ENCODE data around the gene OR10H4. TPM values are rescaled to one million over a fixed set of nuclear protein-coding genes. Genes with fewer than 3 reads are reported as not detected.
"Not testable (repeated sequence)": the region's sequence is repeated elsewhere in the genome, so short reads cannot be mapped to it uniquely, and the experiment has no call there.

Gene OR10H4
- total RNA-seq, 1 donor from 2014 or later = not detected

DNA sequence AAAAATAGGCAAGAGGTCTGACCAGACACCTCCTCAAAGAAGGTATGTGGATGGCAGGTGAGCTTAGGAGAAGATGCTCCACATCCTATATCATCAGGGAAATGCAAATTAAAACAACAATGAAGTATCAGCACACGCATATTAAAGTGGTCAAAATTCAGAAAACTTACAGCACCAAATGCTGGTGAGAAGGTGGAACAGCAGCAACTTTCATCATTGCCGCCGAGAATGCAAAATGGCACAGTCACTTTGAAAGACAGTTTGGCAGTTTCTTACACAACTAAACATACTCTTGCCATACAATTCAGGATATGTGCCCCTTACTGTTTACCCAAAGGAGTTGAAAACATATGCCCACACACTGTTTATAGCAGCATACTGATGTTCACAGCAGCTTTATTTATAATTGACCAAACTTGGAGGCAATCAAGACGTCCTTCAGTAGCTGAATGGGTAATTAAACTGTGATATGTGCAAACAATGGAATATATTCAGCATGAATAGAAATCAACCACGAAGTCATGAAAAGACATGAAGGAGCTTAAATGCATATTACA, 22.5 kb downstream of the OR10H4 start:
- H3K36me3 Mint-ChIP-seq (ENCODE audit: low read depth, unreplicated experiment) = no peaks in the 10 kb centered on the region
- Histone ChIP-seq H3K36me3 (ENCODE audit: insufficient read depth, low read length) (no peaks in the 10 kb centered on the region), H4K20me1 (ENCODE audit: insufficient read depth, low read length) (no peaks in the 10 kb centered on the region), H3K9ac (ENCODE audit: low read length) (no peak overlapping the region), H3K4me2 (ENCODE audit: low read length) (no peak overlapping the region), H3K4me3 (ENCODE audit: insufficient read depth, low read depth, low read length) (no peak overlapping the region), H2AFZ (ENCODE audit: low read depth, low read length) (no peak overlapping the region), H3K27me3 (ENCODE audit: insufficient read depth, low read length) (no peaks in the 10 kb centered on the region), H3K4me1 (ENCODE audit: insufficient read depth, low read length) (no peaks in the 10 kb centered on the region), H3K9me3 (ENCODE audit: insufficient read depth, low read depth, low read length) (no peaks in the 10 kb centered on the region), H3K79me2 (ENCODE audit: insufficient read depth, low read length) (no peaks in the 10 kb centered on the region), H3K27ac (ENCODE audit: low read depth, low read length) (no peak overlapping the region)
- FAIRE-seq (no peak), DNase-seq (ENCODE audit: low read depth) (no peak)
- no peak overlapping the region for H3K27ac Mint-ChIP-seq (ENCODE audit: unreplicated experiment)
- H3K4me3 Mint-ChIP-seq (ENCODE audit: unreplicated experiment) = no peak overlapping the region
- H3K27me3 Mint-ChIP-seq (ENCODE audit: low read depth, unreplicated experiment) = peaks cover 2% of the 10 kb centered on the region
- peaks cover 4% of the 10 kb centered on the region for H3K9me3 Mint-ChIP-seq (ENCODE audit: unreplicated experiment)
- H3K4me1 Mint-ChIP-seq (ENCODE audit: low read depth, unreplicated experiment) = no peaks in the 10 kb centered on the region
- TF ChIP-seq, protein P1, sequence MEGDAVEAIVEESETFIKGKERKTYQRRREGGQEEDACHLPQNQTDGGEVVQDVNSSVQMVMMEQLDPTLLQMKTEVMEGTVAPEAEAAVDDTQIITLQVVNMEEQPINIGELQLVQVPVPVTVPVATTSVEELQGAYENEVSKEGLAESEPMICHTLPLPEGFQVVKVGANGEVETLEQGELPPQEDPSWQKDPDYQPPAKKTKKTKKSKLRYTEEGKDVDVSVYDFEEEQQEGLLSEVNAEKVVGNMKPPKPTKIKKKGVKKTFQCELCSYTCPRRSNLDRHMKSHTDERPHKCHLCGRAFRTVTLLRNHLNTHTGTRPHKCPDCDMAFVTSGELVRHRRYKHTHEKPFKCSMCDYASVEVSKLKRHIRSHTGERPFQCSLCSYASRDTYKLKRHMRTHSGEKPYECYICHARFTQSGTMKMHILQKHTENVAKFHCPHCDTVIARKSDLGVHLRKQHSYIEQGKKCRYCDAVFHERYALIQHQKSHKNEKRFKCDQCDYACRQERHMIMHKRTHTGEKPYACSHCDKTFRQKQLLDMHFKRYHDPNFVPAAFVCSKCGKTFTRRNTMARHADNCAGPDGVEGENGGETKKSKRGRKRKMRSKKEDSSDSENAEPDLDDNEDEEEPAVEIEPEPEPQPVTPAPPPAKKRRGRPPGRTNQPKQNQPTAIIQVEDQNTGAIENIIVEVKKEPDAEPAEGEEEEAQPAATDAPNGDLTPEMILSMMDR (IDR thresholded peaks at IDR 0.05; ENCODE audit: insufficient read depth, low read depth, low read length) = no peak
- no peak for TF ChIP-seq EZH2 (IDR thresholded peaks at IDR 0.05; ENCODE audit: insufficient read depth, low read length)

DNA sequence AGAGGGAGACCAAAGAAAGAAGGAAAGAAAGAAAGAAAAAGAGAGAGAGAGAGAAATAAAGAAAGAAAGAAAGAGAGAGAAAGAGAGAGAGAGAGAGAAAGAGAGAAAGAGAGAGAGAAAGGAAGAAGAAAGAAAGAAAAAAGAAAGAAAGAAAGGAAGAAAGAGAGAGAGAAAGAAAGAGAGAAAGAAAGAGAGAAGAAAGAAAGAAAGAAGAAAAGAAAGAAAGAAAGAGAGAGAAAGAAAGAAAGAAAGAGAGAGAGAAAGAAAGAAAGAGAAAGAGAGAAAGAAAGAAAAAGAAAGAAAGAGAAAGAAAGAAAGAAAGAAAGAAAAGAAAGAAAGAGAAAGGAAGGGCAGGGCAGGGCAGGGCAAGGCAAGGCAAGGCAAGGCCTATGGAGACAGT, 23.2 kb downstream of the OR10H4 start:
- H4K20me1 ChIP-seq (ENCODE audit: insufficient read depth, low read length); H3K4me3 ChIP-seq (ENCODE audit: insufficient read depth, low read depth, low read length); H3K27me3 ChIP-seq (ENCODE audit: insufficient read depth, low read length); DNase-seq (ENCODE audit: low read depth); FAIRE-seq; H3K36me3 Mint-ChIP-seq (ENCODE audit: low read depth, unreplicated experiment); H3K27ac ChIP-seq (ENCODE audit: low read depth, low read length); H3K9ac ChIP-seq (ENCODE audit: low read length); H3K9me3 Mint-ChIP-seq (ENCODE audit: unreplicated experiment); H3K27me3 Mint-ChIP-seq (ENCODE audit: low read depth, unreplicated experiment); H3K4me3 Mint-ChIP-seq (ENCODE audit: unreplicated experiment); H3K4me2 ChIP-seq (ENCODE audit: low read length); H3K9me3 ChIP-seq (ENCODE audit: insufficient read depth, low read depth, low read length); H2AFZ ChIP-seq (ENCODE audit: low read depth, low read length); H3K4me1 ChIP-seq (ENCODE audit: insufficient read depth, low read length); H3K36me3 ChIP-seq (ENCODE audit: insufficient read depth, low read length); H3K4me1 Mint-ChIP-seq (ENCODE audit: low read depth, unreplicated experiment); H3K27ac Mint-ChIP-seq (ENCODE audit: unreplicated experiment); H3K79me2 ChIP-seq (ENCODE audit: insufficient read depth, low read length): not testable (repeated sequence)

DNA sequence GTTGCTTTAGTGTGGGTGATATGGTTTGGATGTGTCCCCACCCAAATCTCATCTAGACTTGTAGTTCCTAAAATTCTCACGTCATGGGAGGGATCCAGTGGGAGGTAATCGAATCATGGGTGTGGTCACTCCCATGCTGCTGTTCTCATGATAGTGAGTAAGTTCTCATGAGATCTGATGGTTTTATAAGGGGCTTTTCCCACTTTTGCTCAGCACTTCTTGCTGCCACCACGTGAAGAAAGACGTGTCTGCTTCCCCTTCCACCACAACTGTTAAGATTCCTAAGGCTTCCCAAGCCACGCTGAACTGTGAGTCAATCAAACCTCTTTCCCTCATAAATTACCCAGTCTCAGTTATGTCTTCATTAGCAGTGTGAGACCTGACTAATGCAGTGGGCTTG, 26.0 kb downstream of the OR10H4 start:
- Mint-ChIP-seq H3K4me3 (ENCODE audit: unreplicated experiment) (no peak overlapping the region), H3K9me3 (ENCODE audit: unreplicated experiment) (peaks cover 6% of the 10 kb centered on the region)
- FAIRE-seq = no peak

More for the DNA sequence above, 26.0 kb downstream of the OR10H4 start:
- no peaks in the 10 kb centered on the region for H4K20me1 ChIP-seq (ENCODE audit: insufficient read depth, low read length)
- no peak overlapping the region for H3K4me3 ChIP-seq (ENCODE audit: insufficient read depth, low read depth, low read length)
- H3K27ac ChIP-seq (ENCODE audit: low read depth, low read length) = no peak overlapping the region
- no peak for DNase-seq (ENCODE audit: low read depth)
- Mint-ChIP-seq H3K27me3 (ENCODE audit: low read depth, unreplicated experiment) (peaks cover 2% of the 10 kb centered on the region), H3K27ac (ENCODE audit: unreplicated experiment) (no peak overlapping the region), H3K4me1 (ENCODE audit: low read depth, unreplicated experiment) (no peaks in the 10 kb centered on the region), H3K36me3 (ENCODE audit: low read depth, unreplicated experiment) (no peaks in the 10 kb centered on the region)
- no peak overlapping the region for H2AFZ ChIP-seq (ENCODE audit: low read depth, low read length)
- H3K9me3 ChIP-seq (ENCODE audit: insufficient read depth, low read depth, low read length) = peaks cover 5% of the 10 kb centered on the region
- H3K9ac ChIP-seq (ENCODE audit: low read length) = no peak overlapping the region
- H3K79me2 ChIP-seq (ENCODE audit: insufficient read depth, low read length) = no peaks in the 10 kb centered on the region
- H3K36me3 ChIP-seq (ENCODE audit: insufficient read depth, low read length) = no peaks in the 10 kb centered on the region
- H3K27me3 ChIP-seq (ENCODE audit: insufficient read depth, low read length) = no peaks in the 10 kb centered on the region
- no peak overlapping the region for H3K4me2 ChIP-seq (ENCODE audit: low read length)
- no peak for TF ChIP-seq EZH2 (IDR thresholded peaks at IDR 0.05; ENCODE audit: insufficient read depth, low read length)
- TF ChIP-seq, protein P1 (IDR thresholded peaks at IDR 0.05; ENCODE audit: insufficient read depth, low read depth, low read length) = no peak
- H3K4me1 ChIP-seq (ENCODE audit: insufficient read depth, low read length) = no peaks in the 10 kb centered on the region

Data from astrocyte (in vitro differentiated cells and primary cell).